ENCODE measurements around the gene ARRDC4. TPM values are rescaled to one million over a fixed set of nuclear protein-coding genes. Genes with fewer than 3 reads are reported as not detected.
A peak's percentile ranks its signal among the peaks of the same experiment; 100 is the strongest.

The ARRDC4 gene
- total RNA-seq, 4 donors from 2014 or later, result 20.9 to 50.6 (median 33.5) TPM

DNA sequence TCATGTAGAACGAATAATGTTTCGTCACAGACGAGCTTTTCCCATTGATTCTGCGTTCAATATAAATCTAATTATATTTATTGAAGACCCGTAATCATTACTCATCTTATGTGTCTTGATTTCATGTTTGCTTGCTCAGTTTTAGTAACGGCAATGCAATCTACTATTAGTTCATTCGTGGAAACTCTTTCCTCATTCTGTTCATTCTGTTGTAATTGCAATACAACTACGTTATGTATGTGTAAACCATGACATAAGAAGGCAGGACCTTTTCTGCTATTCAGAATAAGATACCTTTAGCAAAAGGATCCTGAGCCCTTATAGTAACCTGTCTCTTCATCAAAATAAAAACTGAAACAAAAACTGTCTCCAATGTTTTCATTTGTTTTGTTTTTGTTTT lies 6.8 kb upstream of the ARRDC4 start:
- DNase-seq (ENCODE audit: low spot score) (no peak), ATAC-seq (ENCODE audit: low FRiP score) (no peak)
- TF ChIP-seq, protein P1, sequence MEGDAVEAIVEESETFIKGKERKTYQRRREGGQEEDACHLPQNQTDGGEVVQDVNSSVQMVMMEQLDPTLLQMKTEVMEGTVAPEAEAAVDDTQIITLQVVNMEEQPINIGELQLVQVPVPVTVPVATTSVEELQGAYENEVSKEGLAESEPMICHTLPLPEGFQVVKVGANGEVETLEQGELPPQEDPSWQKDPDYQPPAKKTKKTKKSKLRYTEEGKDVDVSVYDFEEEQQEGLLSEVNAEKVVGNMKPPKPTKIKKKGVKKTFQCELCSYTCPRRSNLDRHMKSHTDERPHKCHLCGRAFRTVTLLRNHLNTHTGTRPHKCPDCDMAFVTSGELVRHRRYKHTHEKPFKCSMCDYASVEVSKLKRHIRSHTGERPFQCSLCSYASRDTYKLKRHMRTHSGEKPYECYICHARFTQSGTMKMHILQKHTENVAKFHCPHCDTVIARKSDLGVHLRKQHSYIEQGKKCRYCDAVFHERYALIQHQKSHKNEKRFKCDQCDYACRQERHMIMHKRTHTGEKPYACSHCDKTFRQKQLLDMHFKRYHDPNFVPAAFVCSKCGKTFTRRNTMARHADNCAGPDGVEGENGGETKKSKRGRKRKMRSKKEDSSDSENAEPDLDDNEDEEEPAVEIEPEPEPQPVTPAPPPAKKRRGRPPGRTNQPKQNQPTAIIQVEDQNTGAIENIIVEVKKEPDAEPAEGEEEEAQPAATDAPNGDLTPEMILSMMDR (IDR thresholded peaks at IDR 0.05), result no peak

GRCh38 chr15:97955035-97955434 lies 5.5 kb upstream of the ARRDC4 start:
- TF ChIP-seq, protein P1 (IDR thresholded peaks at IDR 0.05), result no peak
- DNase-seq (ENCODE audit: low spot score), result no peak
- no peak for ATAC-seq (ENCODE audit: low FRiP score)

GRCh38 chr15:97955529-97955928 lies 5.0 kb upstream of the ARRDC4 start:
- TF ChIP-seq, protein P1 (IDR thresholded peaks at IDR 0.05), result no peak
- no peak for ATAC-seq (ENCODE audit: low FRiP score)
- DNase-seq (ENCODE audit: low spot score), result no peak

- TF ChIP-seq, protein P1 (IDR thresholded peaks at IDR 0.05), result no peak
- DNase-seq (ENCODE audit: low spot score) (no peak), ATAC-seq (ENCODE audit: low FRiP score) (no peak)
These were observed 659 bp upstream of the ARRDC4 start for GRCh38 chr15:97959724-97960363.

DNA sequence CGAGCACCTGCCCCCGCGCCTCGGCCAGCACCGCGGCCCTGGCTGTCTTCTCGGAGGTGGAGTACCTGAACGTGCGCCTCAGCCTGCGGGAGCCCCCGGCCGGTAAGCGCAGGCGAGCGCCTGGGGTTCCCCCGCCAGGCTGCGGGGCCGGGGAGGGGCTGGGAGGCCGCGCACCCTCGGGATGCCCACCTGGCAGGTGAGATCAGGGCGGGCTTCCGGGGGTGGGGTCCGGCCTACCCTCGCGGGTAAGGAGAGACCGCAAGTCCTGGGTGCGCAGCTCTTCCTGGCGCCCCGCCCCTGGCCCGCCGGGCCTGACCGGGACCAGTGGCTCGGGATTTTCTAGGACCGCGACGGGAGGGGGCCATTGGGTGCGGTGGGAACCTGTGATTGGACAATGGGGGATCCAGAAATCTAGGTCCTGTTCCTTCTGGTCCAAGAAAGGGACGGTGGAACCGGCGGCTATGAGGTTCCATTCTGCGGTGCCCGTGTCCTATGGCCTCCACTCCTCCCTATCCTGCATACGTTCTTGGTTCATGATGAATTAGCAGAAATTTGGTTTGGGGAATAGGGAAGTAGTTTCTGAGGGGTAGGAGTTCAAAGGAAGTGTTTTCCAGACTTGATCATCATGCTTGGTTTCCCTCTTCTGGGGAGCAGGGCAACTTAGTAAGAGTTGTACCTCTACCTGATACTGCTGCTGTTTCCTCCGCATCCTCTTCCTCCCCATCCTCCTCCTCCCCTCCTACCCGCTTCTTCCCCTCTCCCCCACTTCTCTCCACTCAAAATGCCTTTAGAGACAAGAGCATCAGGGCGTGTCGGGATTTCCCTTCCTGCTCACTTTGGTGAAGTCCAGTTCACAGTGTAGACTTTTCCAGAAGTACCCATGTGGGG lies 808 bp downstream of the ARRDC4 start:
- DNase-seq (ENCODE audit: low spot score) (no peak), ATAC-seq (ENCODE audit: low FRiP score) (peak; percentile 9)
- TF ChIP-seq, protein P1 (IDR thresholded peaks at IDR 0.05), result no peak

- ATAC-seq (ENCODE audit: low FRiP score), result no peak
- TF ChIP-seq, protein P1 (IDR thresholded peaks at IDR 0.05), result no peak
These were observed 1.8 kb downstream of the ARRDC4 start for GRCh38 chr15:97962263-97962662.

More at GRCh38 chr15:97962263-97962662, 1.8 kb downstream of the ARRDC4 start:
- DNase-seq (ENCODE audit: low spot score), result no peak

Measured in omental fat pad (tissue), 4 donors.